Keratinocyte (primary cell): ENCODE data around the gene CLEC18A. TPM values are rescaled to one million over a fixed set of nuclear protein-coding genes. Genes with fewer than 3 reads are reported as not detected.

Experiments
- DNase-seq: peaks from one replicate; pipeline ENCODE4 v3.0.0-alpha.2; 2011; ENCODE audit warnings: low read depth, missing footprints, low spot score
- FAIRE-seq: peaks from 2 replicates; lab custom pipeline; 2011; peaks lifted over from hg19 to GRCh38; lab: Jason Lieb, UNC
- H2AFZ ChIP-seq: 2 replicates; pipeline ENCODE4 v1.6.0; 2012; ENCODE audit warnings: low read length, control low read depth, inconsistent platforms; ENCODE audit not compliant: control insufficient read depth
- H3K27ac ChIP-seq: 2 replicates; pipeline ENCODE4 v1.5.1; 2011; ENCODE audit warnings: low read length; ENCODE audit not compliant: control insufficient read depth, insufficient read depth
- H3K27me3 ChIP-seq: 3 replicates; pipeline ENCODE4 v1.6.0; 2011; ENCODE audit warnings: low read length; ENCODE audit not compliant: control insufficient read depth, insufficient read depth; ENCODE audit errors: extremely low read depth
- H3K36me3 ChIP-seq, 2 experiments: 2 replicates in 1 of 2; 3 replicates in 1 of 2; pipeline ENCODE4 v1.5.1; 2011; ENCODE audit warnings: low read length in 2 of 2, mild to moderate bottlenecking in 1 of 2; ENCODE audit not compliant: control insufficient read depth in 2 of 2, insufficient read depth in 2 of 2; ENCODE audit errors: extremely low read depth in 1 of 2
- H3K4me1 ChIP-seq: 3 replicates; pipeline ENCODE4 v1.5.1; 2011; ENCODE audit warnings: low read length; ENCODE audit not compliant: control insufficient read depth, insufficient read depth; ENCODE audit errors: extremely low read depth
- H3K4me2 ChIP-seq: 3 replicates; pipeline ENCODE4 v1.6.0; 2011; ENCODE audit warnings: low read depth, low read length; ENCODE audit not compliant: control insufficient read depth, insufficient read depth; ENCODE audit errors: extremely low read depth
- H3K4me3 ChIP-seq, 3 experiments: fragments of 200-600 bp in 1 of 3; sonication (generic) in 1 of 3; 2 replicates in 2 of 3; 3 replicates in 1 of 3; pipeline ENCODE4 v1.5.1; 2011 to 2016; ENCODE audit warnings: low read length in 3 of 3, mild to moderate bottlenecking in 3 of 3, control low read depth in 2 of 3, inconsistent platforms in 1 of 3, low read depth in 1 of 3, mixed read lengths in 1 of 3, mixed run types in 1 of 3, moderate library complexity in 1 of 3; ENCODE audit not compliant: control insufficient read depth in 2 of 3, insufficient read depth in 2 of 3; ENCODE audit errors: extremely low read depth in 1 of 3
- H3K79me2 ChIP-seq: 2 replicates; pipeline ENCODE4 v1.6.0; 2012; ENCODE audit warnings: low read length; ENCODE audit not compliant: control insufficient read depth, insufficient read depth
- H3K9ac ChIP-seq: 3 replicates; pipeline ENCODE4 v1.6.0; 2011; ENCODE audit warnings: low read length; ENCODE audit not compliant: control insufficient read depth, insufficient read depth; ENCODE audit errors: extremely low read depth
- H3K9me1 ChIP-seq: 3 replicates; pipeline ENCODE4 v1.6.0; 2011; ENCODE audit warnings: low read length; ENCODE audit not compliant: control insufficient read depth, insufficient read depth; ENCODE audit errors: extremely low read depth
- H3K9me3 ChIP-seq: 2 replicates; pipeline ENCODE4 v1.5.1; 2012; ENCODE audit warnings: low read depth, low read length; ENCODE audit not compliant: control insufficient read depth
- H4K20me1 ChIP-seq: 3 replicates; pipeline ENCODE4 v1.6.0; 2011; ENCODE audit warnings: low read length; ENCODE audit not compliant: control insufficient read depth, insufficient read depth; ENCODE audit errors: extremely low read depth
- CTCF ChIP-seq, 3 experiments: IDR thresholded peaks in 1 of 3; conservative IDR thresholded peaks in 1 of 3; optimal IDR thresholded peaks in 1 of 3; 2 replicates in 2 of 3; 3 replicates in 1 of 3; pipeline versions ENCODE3 to v1.5.1; 2011; ENCODE audit warnings: low read length in 3 of 3, mild to moderate bottlenecking in 3 of 3, moderate library complexity in 2 of 3, control low read depth in 1 of 3, inconsistent platforms in 1 of 3; ENCODE audit not compliant: insufficient read depth in 2 of 3; ENCODE audit errors: extremely low read depth in 1 of 3
- EZH2 ChIP-seq: IDR thresholded peaks from one replicate; pipeline ENCODE4 v1.6.1; 2012; ENCODE audit warnings: inconsistent platforms, mild to moderate bottlenecking, low read length, moderate library complexity
- dilution Hi-C: fragments of 300-500 bp; cut with MboI; formaldehyde crosslinking; loops from one replicate; pipeline ENCODE4 v1.7.0; 2020; ENCODE audit warnings: low sequenced_read_pairs; ENCODE audit not compliant: extremely low pct_ligation_motif_present
- polyA plus RNA-seq, 5 experiments: library from polyadenylated mRNA; depleted of rRNA in 3 of 5; stranded (reverse) in 3 of 5; stranded (forward) in 1 of 5; unstranded in 1 of 5; fragments of >200 nt; gene quantifications; 1 replicate in 1 of 5; 2 replicates in 3 of 5; 3 replicates in 1 of 5; pipeline versions ENCODE4 v1.2.1 to v1.2.3, GENCODE V29; 2011 to 2012; ENCODE audit warnings: missing spikeins in 2 of 5, low read depth in 1 of 5, low replicate concordance in 1 of 5

CLEC18A gene
- polyA plus RNA-seq, 1 donor (not counting 4 experiments of a cell fraction or from before 2014, with no cell fraction given) = 0.14 TPM

- Histone ChIP-seq H3K27ac (no peak overlapping the region), H3K9me1 (no peaks in the 10 kb centered on the region), H3K79me2 (no peaks in the 10 kb centered on the region), H3K27me3 (no peaks in the 10 kb centered on the region), H3K9ac (no peak overlapping the region), H3K4me1 (no peaks in the 10 kb centered on the region), H3K36me3 (peaks cover 13 to 31% of the 10 kb centered on the region in 2 experiments), H4K20me1 (peaks cover 3% of the 10 kb centered on the region), H3K4me3 (no peak overlapping the region), H2AFZ (no peak overlapping the region), H3K4me2 (no peak overlapping the region), H3K9me3 (no peaks in the 10 kb centered on the region)
- dilution Hi-C loops = no loop called here
- TF ChIP-seq CTCF (optimal IDR thresholded peaks at IDR 0.05 in 1 of 3, IDR thresholded peaks at IDR 0.05 in 1 of 3, conservative IDR thresholded peaks at IDR 0.05 in 1 of 3; ENCODE audit: extremely low read depth in 1 of 3, insufficient read depth in 2 of 3, low read length in 3 of 3) (no peak), EZH2 (no peak)
- FAIRE-seq (no peak), DNase-seq (no peak)
These were observed 17.1 kb upstream of the CLEC18A start for GRCh38 chr16:69934044-69934443.

GRCh38 chr16:69934751-69935150 lies 16.4 kb upstream of the CLEC18A start:
- Histone ChIP-seq H3K9ac (no peak overlapping the region), H3K27me3 (no peaks in the 10 kb centered on the region), H3K79me2 (no peaks in the 10 kb centered on the region), H3K36me3 (peaks cover 9 to 31% of the 10 kb centered on the region in 2 experiments), H3K9me3 (no peaks in the 10 kb centered on the region), H3K27ac (no peak overlapping the region), H2AFZ (no peak overlapping the region), H3K9me1 (no peaks in the 10 kb centered on the region), H3K4me1 (no peaks in the 10 kb centered on the region), H4K20me1 (peaks cover under 1% of the 10 kb centered on the region), H3K4me2 (no peak overlapping the region), H3K4me3 (no peak overlapping the region)
- DNase-seq (no peak), FAIRE-seq (no peak)
- dilution Hi-C loops = no loop called here
- TF ChIP-seq EZH2 = no peak
- no peak for TF ChIP-seq CTCF (optimal IDR thresholded peaks at IDR 0.05 in 1 of 3, IDR thresholded peaks at IDR 0.05 in 1 of 3, conservative IDR thresholded peaks at IDR 0.05 in 1 of 3; ENCODE audit: extremely low read depth in 1 of 3, insufficient read depth in 2 of 3, low read length in 3 of 3)
